Memory B cell (primary cell): ENCODE data around the gene SPOP.

Source experiments
- ATAC-seq: fragments of 150-1000 bp; cut with Tn5 transposase; 2 replicates; pipeline ENCODE4 v1.10.0; 2021; ENCODE audit warnings: low read depth, mild to moderate bottlenecking, moderate library complexity
- DNase-seq, 2 donors: peaks; one replicate each; pipeline ENCODE4 v3.0.0; 2022; ENCODE audit warnings: low spot score in 2 of 2
- H3K27ac Mint-ChIP-seq: one replicate; pipeline ENCODE4 v1.8.0; 2022; ENCODE audit warnings: mild to moderate bottlenecking, moderate library complexity, mixed read lengths
- H3K27me3 Mint-ChIP-seq: one replicate; pipeline ENCODE4 v1.8.0; 2022; ENCODE audit warnings: mixed read lengths
- H3K36me3 Mint-ChIP-seq: one replicate; pipeline ENCODE4 v1.8.0; 2022; ENCODE audit warnings: mild to moderate bottlenecking, mixed read lengths
- H3K4me1 Mint-ChIP-seq: one replicate; pipeline ENCODE4 v1.8.0; 2022; ENCODE audit warnings: mixed read lengths
- H3K4me3 Mint-ChIP-seq: one replicate; pipeline ENCODE4 v1.8.0; 2022; ENCODE audit warnings: mild to moderate bottlenecking, moderate library complexity, mixed read lengths
- H3K9me3 Mint-ChIP-seq: one replicate; pipeline ENCODE4 v1.8.0; 2022; ENCODE audit warnings: mixed read lengths

The SPOP gene

GRCh38 chr17:49588312-49588711 is 89.6 kb downstream of the SPOP start:
- H3K4me3 Mint-ChIP-seq, result no peak overlapping the region
- peaks cover 10% of the 10 kb centered on the region for H3K36me3 Mint-ChIP-seq
- H3K27ac Mint-ChIP-seq, result no peak overlapping the region
- DNase-seq (no peak), ATAC-seq (no peak)
- H3K9me3 Mint-ChIP-seq, result no peaks in the 10 kb centered on the region
- H3K4me1 Mint-ChIP-seq, result no peaks in the 10 kb centered on the region
- H3K27me3 Mint-ChIP-seq, result no peaks in the 10 kb centered on the region

- no peak for DNase-seq
- no peaks in the 10 kb centered on the region for H3K9me3 Mint-ChIP-seq
- no peak for ATAC-seq
- no peaks in the 10 kb centered on the region for H3K4me1 Mint-ChIP-seq
- no peaks in the 10 kb centered on the region for H3K27me3 Mint-ChIP-seq
- peaks cover 10% of the 10 kb centered on the region for H3K36me3 Mint-ChIP-seq
- H3K4me3 Mint-ChIP-seq, result no peak overlapping the region
- H3K27ac Mint-ChIP-seq, result no peak overlapping the region
Measured at GRCh38 chr17:49587366-49588073, 90.4 kb downstream of the SPOP start.

GRCh38 chr17:49585422-49586027 is 92.4 kb downstream of the SPOP start:
- no peak overlapping the region for H3K4me3 Mint-ChIP-seq
- ATAC-seq (no peak), DNase-seq (no peak)
- no peaks in the 10 kb centered on the region for H3K36me3 Mint-ChIP-seq
- H3K9me3 Mint-ChIP-seq, result no peaks in the 10 kb centered on the region
- no peaks in the 10 kb centered on the region for H3K4me1 Mint-ChIP-seq
- no peak overlapping the region for H3K27ac Mint-ChIP-seq
- H3K27me3 Mint-ChIP-seq, result no peaks in the 10 kb centered on the region

DNA sequence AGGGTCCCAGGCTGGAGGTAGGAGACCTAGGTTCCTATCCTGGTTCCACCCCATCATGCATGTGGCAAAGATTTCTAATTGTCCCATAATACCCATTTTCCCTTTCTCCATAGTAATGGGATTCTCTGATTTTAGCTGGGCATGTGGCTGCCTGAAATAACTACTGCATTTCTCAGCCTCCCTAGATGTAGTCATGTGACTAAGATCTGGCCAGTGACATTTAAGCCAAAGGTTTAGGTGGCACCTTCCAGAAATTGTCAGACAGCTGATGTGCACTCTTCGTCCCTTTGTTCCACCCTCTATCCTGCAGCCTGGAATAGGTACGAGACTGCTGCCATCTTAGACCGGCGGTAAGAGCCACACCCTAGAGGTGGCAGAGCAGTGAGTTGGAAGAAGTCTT is 94.0 kb downstream of the SPOP start:
- Mint-ChIP-seq H3K4me1 (no peaks in the 10 kb centered on the region), H3K36me3 (no peaks in the 10 kb centered on the region), H3K27me3 (no peaks in the 10 kb centered on the region), H3K4me3 (no peak overlapping the region), H3K27ac (no peak overlapping the region), H3K9me3 (no peaks in the 10 kb centered on the region)
- ATAC-seq, result no peak
- DNase-seq, result no peak

DNA sequence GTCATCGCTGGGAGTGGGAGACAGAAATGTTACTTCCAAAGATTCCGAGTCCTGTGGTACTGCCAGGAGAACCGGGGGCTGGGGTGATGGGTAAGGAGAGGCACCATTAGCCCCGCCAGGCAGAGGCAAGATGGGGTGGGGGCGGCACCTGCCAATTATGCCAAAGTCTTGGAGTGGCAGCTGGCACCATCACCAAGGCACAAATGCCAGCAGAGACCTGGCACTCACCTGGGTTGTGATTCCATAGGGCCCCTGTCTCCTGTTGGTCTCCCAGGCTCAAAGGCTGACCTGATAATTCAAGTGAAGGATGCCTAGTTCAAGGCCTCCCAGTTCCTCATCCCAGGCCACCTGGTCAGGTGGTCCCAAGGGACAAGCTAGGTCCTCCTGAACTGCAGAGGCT is 94.7 kb downstream of the SPOP start:
- Mint-ChIP-seq H3K4me1 (no peaks in the 10 kb centered on the region), H3K9me3 (no peaks in the 10 kb centered on the region), H3K27ac (no peak overlapping the region), H3K27me3 (no peaks in the 10 kb centered on the region), H3K4me3 (no peak overlapping the region), H3K36me3 (no peaks in the 10 kb centered on the region)
- ATAC-seq (no peak), DNase-seq (no peak)

GRCh38 chr17:49582789-49583188 is 95.1 kb downstream of the SPOP start:
- no peaks in the 10 kb centered on the region for H3K27me3 Mint-ChIP-seq
- no peaks in the 10 kb centered on the region for H3K9me3 Mint-ChIP-seq
- no peak overlapping the region for H3K27ac Mint-ChIP-seq
- DNase-seq (no peak), ATAC-seq (no peak)
- H3K4me1 Mint-ChIP-seq, result no peaks in the 10 kb centered on the region
- no peaks in the 10 kb centered on the region for H3K36me3 Mint-ChIP-seq
- no peak overlapping the region for H3K4me3 Mint-ChIP-seq

DNA sequence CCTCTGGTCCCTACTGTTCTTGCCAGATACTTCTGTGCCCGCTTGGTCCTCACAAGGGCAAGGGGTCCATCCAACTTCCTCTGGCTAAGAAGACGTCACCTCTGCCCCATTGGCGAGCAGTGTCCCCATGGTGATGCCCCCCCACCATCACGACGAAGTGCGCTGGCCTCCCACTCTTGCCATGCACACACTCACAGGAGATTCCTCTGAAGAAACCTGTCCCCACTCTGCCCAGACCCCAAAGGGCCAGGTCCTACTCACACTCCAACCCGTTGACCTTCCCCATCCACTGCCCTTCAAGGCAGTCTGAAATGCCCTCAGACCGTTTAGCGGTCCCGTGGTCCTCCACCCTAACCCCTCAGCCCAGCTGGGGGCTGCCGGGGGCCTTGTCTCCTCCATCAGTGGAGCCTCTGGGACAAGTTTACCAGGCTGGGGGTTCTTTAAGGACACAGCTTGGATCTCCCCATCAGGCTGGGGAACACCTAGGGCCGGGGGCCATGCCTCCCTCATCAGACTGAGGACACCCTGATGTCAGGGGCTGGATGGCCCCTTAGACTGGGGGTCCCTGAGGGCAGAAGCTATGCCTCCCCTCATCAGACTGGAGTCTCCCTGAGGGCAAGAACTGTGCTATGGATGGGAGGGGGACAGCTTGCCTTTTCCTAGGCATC is 95.7 kb downstream of the SPOP start:
- Mint-ChIP-seq H3K4me3 (no peak overlapping the region), H3K9me3 (no peaks in the 10 kb centered on the region), H3K27ac (no peak overlapping the region), H3K36me3 (no peaks in the 10 kb centered on the region), H3K4me1 (no peaks in the 10 kb centered on the region), H3K27me3 (peaks cover under 1% of the 10 kb centered on the region)
- DNase-seq (no peak), ATAC-seq (no peak)

DNA sequence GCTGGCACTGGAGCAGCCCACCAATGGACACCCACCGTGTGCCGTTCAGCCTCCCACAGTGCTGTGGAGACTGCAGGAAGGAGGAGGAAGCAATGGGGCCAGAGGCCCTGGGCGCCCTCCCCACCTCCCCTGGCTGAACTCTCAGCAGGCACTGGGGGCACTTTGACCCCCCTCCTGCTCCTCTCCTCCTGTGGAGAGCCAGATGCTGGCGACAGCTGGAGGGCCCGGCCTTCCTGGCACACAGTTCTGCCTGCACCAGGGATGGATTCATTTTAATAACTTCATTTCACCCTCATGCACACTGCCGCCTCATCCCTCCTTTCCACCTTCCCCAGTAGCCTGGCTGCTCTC is 96.3 kb downstream of the SPOP start:
- Mint-ChIP-seq H3K27me3 (peaks cover 5% of the 10 kb centered on the region), H3K27ac (no peak overlapping the region), H3K4me1 (peaks cover 3% of the 10 kb centered on the region), H3K4me3 (no peak overlapping the region), H3K36me3 (no peaks in the 10 kb centered on the region), H3K9me3 (no peaks in the 10 kb centered on the region)
- ATAC-seq, result no peak
- no peak for DNase-seq

DNA sequence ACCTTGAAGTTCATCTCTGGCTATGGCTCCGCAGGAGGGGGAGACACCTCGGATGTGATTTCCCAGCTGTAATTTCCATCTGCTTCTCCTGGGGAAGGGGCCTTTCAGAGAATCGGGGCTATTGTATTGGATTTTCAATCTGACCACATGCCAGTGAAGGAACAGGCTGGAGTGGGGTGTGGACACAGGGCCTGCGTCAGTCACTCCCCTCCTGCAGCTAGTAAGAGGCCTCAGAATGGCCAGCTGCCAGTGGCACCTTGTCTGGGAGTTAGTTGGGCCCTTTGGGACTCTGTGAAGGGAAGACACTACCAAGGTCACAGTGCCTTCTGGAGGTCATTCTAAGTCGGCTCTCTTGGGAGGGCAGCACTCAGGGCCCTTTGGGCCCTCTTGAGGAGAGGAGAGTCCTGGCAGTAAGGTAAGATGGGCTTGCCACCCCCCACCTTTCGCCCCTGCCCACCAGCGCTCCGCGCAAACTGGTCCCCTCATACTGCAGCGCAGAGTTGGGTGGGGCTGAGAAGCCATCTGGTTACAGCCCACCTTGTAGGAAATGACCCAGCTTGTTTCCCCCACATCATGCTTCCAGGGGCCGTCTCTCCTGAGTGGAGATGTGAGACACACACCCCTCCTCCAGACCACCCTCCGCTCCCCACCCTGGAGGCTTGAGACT is 96.8 kb downstream of the SPOP start:
- Mint-ChIP-seq H3K9me3 (no peaks in the 10 kb centered on the region), H3K27me3 (peaks cover 6% of the 10 kb centered on the region), H3K36me3 (no peaks in the 10 kb centered on the region), H3K4me1 (peaks cover 3% of the 10 kb centered on the region), H3K27ac (no peak overlapping the region), H3K4me3 (no peak overlapping the region)
- ATAC-seq (no peak), DNase-seq (no peak)

- Mint-ChIP-seq H3K4me3 (no peak overlapping the region), H3K27me3 (peaks cover 8% of the 10 kb centered on the region), H3K36me3 (no peaks in the 10 kb centered on the region), H3K9me3 (no peaks in the 10 kb centered on the region), H3K27ac (no peak overlapping the region), H3K4me1 (peaks cover 6% of the 10 kb centered on the region)
- ATAC-seq (no peak), DNase-seq (no peak)
Measured at GRCh38 chr17:49580055-49580721, 97.7 kb downstream of the SPOP start.

GRCh38 chr17:49579522-49579921 is 98.4 kb downstream of the SPOP start:
- Mint-ChIP-seq H3K27me3 (peaks cover 8% of the 10 kb centered on the region), H3K36me3 (no peaks in the 10 kb centered on the region), H3K9me3 (no peaks in the 10 kb centered on the region), H3K4me3 (no peak overlapping the region), H3K27ac (no peak overlapping the region), H3K4me1 (peaks cover 6% of the 10 kb centered on the region)
- DNase-seq (no peak), ATAC-seq (no peak)

GRCh38 chr17:49578952-49579500 is 98.9 kb downstream of the SPOP start:
- DNase-seq, result no peak
- Mint-ChIP-seq H3K4me3 (no peak overlapping the region), H3K36me3 (no peaks in the 10 kb centered on the region), H3K27ac (no peak overlapping the region), H3K27me3 (peaks cover 10% of the 10 kb centered on the region), H3K4me1 (peaks cover 6% of the 10 kb centered on the region), H3K9me3 (no peaks in the 10 kb centered on the region)
- no peak for ATAC-seq

DNA sequence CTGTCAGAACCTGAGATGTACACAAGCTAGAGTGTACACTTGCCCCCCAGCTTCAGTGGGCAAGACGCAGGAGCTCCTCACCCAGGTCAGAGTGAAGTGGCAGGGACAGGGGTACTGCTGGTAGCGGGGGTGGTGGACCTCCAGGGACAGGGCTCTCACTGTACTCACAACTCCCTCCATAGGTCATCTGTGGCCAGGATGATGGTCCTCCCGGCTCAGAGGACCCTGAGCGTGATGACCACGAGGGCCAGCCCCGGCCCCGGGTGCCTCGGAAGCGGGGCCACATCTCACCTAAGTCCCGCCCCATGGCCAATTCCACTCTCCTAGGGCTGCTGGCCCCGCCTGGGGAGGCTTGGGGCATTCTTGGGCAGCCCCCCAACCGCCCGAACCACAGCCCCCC is 99.5 kb downstream of the SPOP start:
- no peak overlapping the region for H3K4me3 Mint-ChIP-seq
- H3K36me3 Mint-ChIP-seq, result no peaks in the 10 kb centered on the region
- no peak for ATAC-seq

DNA sequence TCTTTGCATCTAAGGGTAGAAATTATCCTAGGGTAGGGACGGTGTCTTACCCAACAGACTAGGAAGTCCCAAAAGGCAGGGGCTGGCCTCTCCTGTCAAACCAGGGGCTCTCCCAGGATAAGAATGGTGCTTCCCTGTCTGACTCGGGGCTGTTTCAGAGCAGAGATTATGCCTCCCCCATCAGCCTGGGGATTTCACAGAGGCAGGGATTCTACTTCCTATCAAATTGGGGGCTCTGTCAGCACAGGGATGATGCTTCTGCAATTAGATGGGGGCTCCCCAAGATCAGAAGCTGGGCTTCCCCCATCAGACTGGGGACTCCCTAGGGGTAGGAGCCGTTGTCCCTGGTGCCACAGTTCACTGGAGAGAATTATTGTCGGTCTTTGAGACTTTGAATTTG is 99.9 kb downstream of the SPOP start:
- H3K27me3 Mint-ChIP-seq, result peaks cover 21% of the 10 kb centered on the region
- ATAC-seq, result peak; percentile 41

More for the DNA sequence above, 99.5 kb downstream of the SPOP start:
- no peak overlapping the region for H3K27ac Mint-ChIP-seq
- H3K4me1 Mint-ChIP-seq, result peaks cover 6% of the 10 kb centered on the region
- H3K27me3 Mint-ChIP-seq, result peaks cover 16% of the 10 kb centered on the region
- H3K9me3 Mint-ChIP-seq, result no peaks in the 10 kb centered on the region
- no peak for DNase-seq

More for the DNA sequence above, 99.9 kb downstream of the SPOP start:
- DNase-seq, result no peak
- Mint-ChIP-seq H3K4me1 (peaks cover 6% of the 10 kb centered on the region), H3K9me3 (no peaks in the 10 kb centered on the region), H3K4me3 (no peak overlapping the region), H3K27ac (no peak overlapping the region), H3K36me3 (no peaks in the 10 kb centered on the region)
